Measurements from ENCODE around the gene TTC19. TPM values are rescaled to one million over a fixed set of nuclear protein-coding genes. Genes with fewer than 3 reads are reported as not detected.
"Not testable (repeated sequence)": the region's sequence is repeated elsewhere in the genome, so short reads cannot be mapped to it uniquely, and the experiment has no call there.

Gene TTC19
- total RNA-seq, 1 donor from 2014 or later = 22.9 TPM

GRCh38 chr17:16044487-16044886, 44.9 kb downstream of the TTC19 start:
- H3K9me3 Mint-ChIP-seq (ENCODE audit: low read depth) = no peaks in the 10 kb centered on the region
- no peak for TF ChIP-seq CTCF (IDR thresholded peaks at IDR 0.05)
- H3K27me3 Mint-ChIP-seq (ENCODE audit: low read depth) = no peaks in the 10 kb centered on the region
- peak overlapping the region; percentile 13 for H3K27ac Mint-ChIP-seq (ENCODE audit: unreplicated experiment)
- H3K4me1 Mint-ChIP-seq (ENCODE audit: low read depth) = no peaks in the 10 kb centered on the region
- H3K36me3 Mint-ChIP-seq (ENCODE audit: low read depth) = peaks cover 43% of the 10 kb centered on the region
- DNase-seq (ENCODE audit: low spot score) = no peak
- no peak overlapping the region for H3K4me3 Mint-ChIP-seq (ENCODE audit: unreplicated experiment)

GRCh38 chr17:16046966-16047365, 47.3 kb downstream of the TTC19 start:
- H3K9me3 Mint-ChIP-seq (ENCODE audit: low read depth) = no peaks in the 10 kb centered on the region
- peaks cover 4% of the 10 kb centered on the region for H3K4me1 Mint-ChIP-seq (ENCODE audit: low read depth)
- no peak for TF ChIP-seq CTCF (IDR thresholded peaks at IDR 0.05)
- H3K36me3 Mint-ChIP-seq (ENCODE audit: low read depth) = peaks cover 38% of the 10 kb centered on the region
- H3K4me3 Mint-ChIP-seq (ENCODE audit: unreplicated experiment) = no peak overlapping the region
- DNase-seq (ENCODE audit: low spot score) = no peak
- H3K27ac Mint-ChIP-seq (ENCODE audit: unreplicated experiment) = no peak overlapping the region
- H3K27me3 Mint-ChIP-seq (ENCODE audit: low read depth) = no peaks in the 10 kb centered on the region

GRCh38 chr17:16048811-16049449, 49.3 kb downstream of the TTC19 start:
- no peak for TF ChIP-seq CTCF (IDR thresholded peaks at IDR 0.05)
- Mint-ChIP-seq H3K27me3 (ENCODE audit: low read depth) (no peaks in the 10 kb centered on the region), H3K9me3 (ENCODE audit: low read depth) (peaks cover 4% of the 10 kb centered on the region), H3K27ac (ENCODE audit: unreplicated experiment) (no peak overlapping the region), H3K4me3 (ENCODE audit: unreplicated experiment) (no peak overlapping the region), H3K36me3 (ENCODE audit: low read depth) (peaks cover 36% of the 10 kb centered on the region), H3K4me1 (ENCODE audit: low read depth) (peaks cover 11% of the 10 kb centered on the region)
- DNase-seq (ENCODE audit: low spot score) = no peak

- peaks cover 8% of the 10 kb centered on the region for H3K9me3 Mint-ChIP-seq (ENCODE audit: low read depth)
- no peak for TF ChIP-seq CTCF (IDR thresholded peaks at IDR 0.05)
- no peak overlapping the region for H3K4me3 Mint-ChIP-seq (ENCODE audit: unreplicated experiment)
- H3K27ac Mint-ChIP-seq (ENCODE audit: unreplicated experiment) = no peak overlapping the region
- no peaks in the 10 kb centered on the region for H3K27me3 Mint-ChIP-seq (ENCODE audit: low read depth)
- H3K4me1 Mint-ChIP-seq (ENCODE audit: low read depth) = peaks cover 11% of the 10 kb centered on the region
- peaks cover 43% of the 10 kb centered on the region for H3K36me3 Mint-ChIP-seq (ENCODE audit: low read depth)
- no peak for DNase-seq (ENCODE audit: low spot score)
Observed at GRCh38 chr17:16050844-16051243, 51.2 kb downstream of the TTC19 start.

GRCh38 chr17:16052486-16052885, 52.9 kb downstream of the TTC19 start:
- Mint-ChIP-seq H3K4me1 (ENCODE audit: low read depth) (peaks cover 11% of the 10 kb centered on the region), H3K4me3 (ENCODE audit: unreplicated experiment) (no peak overlapping the region), H3K9me3 (ENCODE audit: low read depth) (peaks cover 8% of the 10 kb centered on the region), H3K27ac (ENCODE audit: unreplicated experiment) (peak overlapping the region; percentile 32), H3K36me3 (ENCODE audit: low read depth) (peaks cover 35% of the 10 kb centered on the region), H3K27me3 (ENCODE audit: low read depth) (no peaks in the 10 kb centered on the region)
- no peak for TF ChIP-seq CTCF (IDR thresholded peaks at IDR 0.05)
- no peak for DNase-seq (ENCODE audit: low spot score)

- DNase-seq (ENCODE audit: low spot score); H3K27ac Mint-ChIP-seq (ENCODE audit: unreplicated experiment); H3K9me3 Mint-ChIP-seq (ENCODE audit: low read depth); H3K27me3 Mint-ChIP-seq (ENCODE audit: low read depth); H3K4me3 Mint-ChIP-seq (ENCODE audit: unreplicated experiment): not testable (repeated sequence)
- H3K4me1 Mint-ChIP-seq (ENCODE audit: low read depth) = peaks cover 11% of the 10 kb centered on the region
- H3K36me3 Mint-ChIP-seq (ENCODE audit: low read depth) = peaks cover 36% of the 10 kb centered on the region
Observed at GRCh38 chr17:16055139-16055538, 55.5 kb downstream of the TTC19 start.
